GM15510 (cell line): ENCODE results near the gene ST6GAL1.

Experiments used
- POLR2A ChIP-seq: IDR thresholded peaks from 3 replicates; pipeline ENCODE4 v1.6.1; 2011; ENCODE audit warnings: borderline replicate concordance; ENCODE audit not compliant: insufficient read length; ENCODE audit errors: extremely low read depth

Gene ST6GAL1

DNA sequence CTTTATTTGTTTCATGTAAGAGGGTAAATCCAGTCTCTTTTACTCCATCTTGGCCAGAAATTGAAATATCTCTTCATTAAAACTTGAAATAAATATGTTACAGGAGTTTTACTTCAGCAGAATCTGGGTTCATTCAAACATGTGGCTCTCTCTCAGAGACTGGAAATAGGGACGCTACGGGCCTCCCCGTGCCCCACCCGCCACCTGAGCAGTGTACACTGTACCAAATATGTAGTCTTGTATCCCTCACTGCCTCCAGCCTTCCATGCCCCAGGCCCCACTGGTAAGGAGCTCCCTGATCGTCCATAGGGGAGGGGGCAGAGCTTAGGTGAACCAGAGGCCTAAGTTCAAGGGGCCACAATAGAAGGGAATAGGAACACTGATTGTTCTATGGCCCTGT is 172.9 kb downstream of the ST6GAL1 start:
- no peak for TF ChIP-seq POLR2A

DNA sequence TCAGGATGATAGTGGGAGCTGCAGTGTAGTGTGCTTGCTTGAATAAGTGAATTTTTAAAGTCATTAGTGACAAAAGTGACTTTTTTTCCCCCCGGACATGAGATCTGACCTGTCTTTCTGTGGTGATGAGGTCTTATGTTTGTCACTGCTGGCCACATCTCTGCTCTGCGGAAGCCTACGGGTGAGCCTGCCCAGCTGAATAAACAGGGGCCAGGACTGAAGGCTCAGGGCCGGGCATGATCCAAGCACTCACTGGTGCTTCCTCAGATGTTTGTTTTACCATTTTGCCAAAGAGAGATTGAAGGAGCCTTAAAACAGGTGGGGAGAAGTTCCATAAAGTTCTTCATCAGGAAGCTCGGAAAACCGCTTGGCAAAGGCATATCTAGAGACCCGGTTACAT is 174.0 kb downstream of the ST6GAL1 start:
- no peak for TF ChIP-seq POLR2A

GRCh38 chr3:187104933-187105332 is 174.6 kb downstream of the ST6GAL1 start:
- TF ChIP-seq POLR2A: no peak

- no peak for TF ChIP-seq POLR2A
Measured at GRCh38 chr3:187105700-187106099, 175.4 kb downstream of the ST6GAL1 start.

DNA sequence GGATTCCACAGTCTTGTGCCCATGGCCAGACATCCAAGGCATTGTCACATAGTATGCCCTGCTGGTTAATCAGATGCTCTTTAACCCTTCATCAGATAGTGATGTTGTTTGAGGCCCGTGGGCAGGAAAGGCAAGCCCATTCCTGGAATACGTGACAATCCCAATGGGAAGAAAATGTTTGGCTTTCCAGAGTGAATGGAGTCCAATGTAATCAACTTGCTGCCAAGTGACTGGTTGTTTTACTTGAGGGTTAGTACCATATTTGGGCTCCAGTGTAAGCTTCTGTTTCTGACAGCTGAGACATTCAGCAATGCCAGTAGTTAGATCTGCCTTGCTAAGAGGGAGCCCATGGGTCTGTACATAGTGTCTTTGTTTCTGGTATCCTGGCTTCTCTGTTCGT is 177.7 kb downstream of the ST6GAL1 start:
- TF ChIP-seq POLR2A: no peak

GRCh38 chr3:187110156-187110555 is 179.8 kb downstream of the ST6GAL1 start:
- no peak for TF ChIP-seq POLR2A

GRCh38 chr3:187112934-187113793 is 182.8 kb downstream of the ST6GAL1 start:
- no peak for TF ChIP-seq POLR2A

DNA sequence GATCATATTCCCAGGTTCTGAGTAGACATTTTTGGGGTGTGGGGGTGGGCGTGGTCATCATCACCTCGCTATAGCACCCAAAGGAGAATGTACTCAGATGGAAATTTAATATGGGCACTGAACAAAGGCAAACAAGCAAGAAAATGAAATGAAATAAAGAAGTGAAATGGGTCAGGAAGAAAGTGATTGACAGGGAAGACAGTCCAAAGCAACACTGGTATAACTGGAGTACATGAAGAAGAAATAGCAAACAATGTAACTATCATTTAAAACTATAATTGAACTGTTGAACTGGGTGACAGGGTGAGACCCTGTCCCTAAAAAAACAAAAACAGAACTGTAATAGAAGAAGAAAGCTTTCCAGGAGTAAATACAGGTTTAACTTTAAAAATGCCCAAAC is 184.2 kb downstream of the ST6GAL1 start:
- TF ChIP-seq POLR2A: no peak

DNA sequence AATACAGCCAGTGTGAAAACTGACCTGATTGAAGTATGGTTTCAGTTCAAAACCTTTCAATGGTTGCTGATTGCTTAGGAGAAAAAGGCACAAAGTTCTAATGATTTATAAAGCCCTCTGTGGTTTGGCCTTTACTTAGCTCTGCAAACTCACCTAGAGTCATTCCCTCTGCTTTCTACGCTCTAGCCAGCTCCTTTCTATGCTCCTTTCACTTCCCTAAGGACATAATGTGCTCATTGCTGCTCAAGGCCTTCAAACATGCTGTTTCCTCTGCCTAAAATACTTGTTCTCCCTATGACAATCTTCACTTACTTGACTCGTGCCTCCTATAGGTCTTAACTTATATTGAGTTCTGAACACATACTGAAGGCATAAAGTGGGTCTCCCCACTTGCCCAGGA is 190.0 kb downstream of the ST6GAL1 start:
- TF ChIP-seq POLR2A: no peak

- no peak for TF ChIP-seq POLR2A
Measured at GRCh38 chr3:187122261-187122660, 191.9 kb downstream of the ST6GAL1 start.

- TF ChIP-seq POLR2A: no peak
Measured at GRCh38 chr3:187125319-187126031, 195.1 kb downstream of the ST6GAL1 start.
